ENCODE data around the gene LTO1.
A peak's percentile ranks its signal among the peaks of the same experiment; 100 is the strongest.

Gene LTO1, protein sequence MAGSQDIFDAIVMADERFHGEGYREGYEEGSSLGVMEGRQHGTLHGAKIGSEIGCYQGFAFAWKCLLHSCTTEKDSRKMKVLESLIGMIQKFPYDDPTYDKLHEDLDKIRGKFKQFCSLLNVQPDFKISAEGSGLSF
- total RNA-seq = 18.8 to 31.4 reads per million in 2 donors

DNA sequence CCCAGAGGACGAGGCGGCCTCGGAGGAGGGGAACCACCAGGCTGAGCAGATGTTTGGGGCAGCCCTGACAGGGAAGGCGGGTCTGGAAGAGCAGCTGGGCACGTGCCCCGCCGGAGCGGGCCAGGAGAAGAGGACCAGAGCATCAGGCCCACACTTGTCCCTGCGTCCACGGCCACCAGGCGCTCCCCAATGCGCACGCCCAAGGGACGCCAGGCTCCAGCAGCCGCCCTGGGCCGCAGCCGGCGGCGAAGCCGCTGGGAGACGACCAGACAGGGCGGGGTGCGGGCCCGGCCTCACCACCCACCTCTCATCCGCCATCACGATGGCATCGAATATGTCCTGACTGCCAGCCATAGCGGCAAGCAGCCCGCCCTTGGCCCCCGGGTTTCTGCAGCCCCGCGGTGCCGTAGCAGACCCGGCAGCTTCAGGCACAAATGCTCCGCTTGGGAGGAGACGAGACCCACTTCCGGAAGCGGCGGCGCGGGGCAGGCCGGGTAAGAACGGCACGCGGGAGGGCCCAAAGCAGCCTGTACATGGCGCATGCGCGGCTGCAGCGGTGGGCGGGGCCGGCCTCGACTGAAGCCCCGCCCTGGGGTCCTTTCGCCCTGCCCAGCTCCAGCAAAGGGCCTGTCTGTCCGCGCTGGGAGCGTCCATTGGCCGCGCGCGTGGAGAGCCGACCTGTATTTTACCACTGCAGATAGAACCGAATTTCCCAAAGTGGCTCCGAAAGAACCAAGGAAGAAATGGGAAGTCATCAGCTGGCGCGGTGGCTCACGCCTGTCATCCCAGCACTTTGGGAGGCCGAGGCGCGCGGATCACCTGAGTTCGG lies at the start of gene LTO1:
LTO1 (minus strand) TSS at position 468 of the 829 bp plus-strand sequence; CDS start at position 354, 114 bp downstream.
- DNase-seq = peak; percentile 94

DNA sequence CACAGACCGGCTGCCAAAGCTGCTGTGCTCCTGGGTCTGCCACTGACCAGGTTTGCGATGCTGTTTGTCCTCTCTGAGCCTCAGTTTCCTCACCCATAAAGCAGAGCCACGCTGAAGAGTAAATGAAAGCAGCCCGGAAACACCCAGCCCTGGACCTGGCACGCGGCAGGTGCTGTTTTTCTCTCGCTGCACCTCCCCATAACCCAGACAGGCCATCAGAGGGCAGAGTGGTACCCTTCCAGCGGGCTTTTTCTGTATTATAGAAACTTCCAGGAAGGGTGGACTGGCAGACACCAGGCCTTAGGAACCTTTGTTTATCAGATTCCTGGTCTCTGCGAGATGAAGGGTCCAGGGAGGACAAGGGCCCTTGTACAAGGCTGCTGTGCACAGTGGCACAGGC lies 46.6 kb upstream of the LTO1 start:
- DNase-seq = no peak

DNA sequence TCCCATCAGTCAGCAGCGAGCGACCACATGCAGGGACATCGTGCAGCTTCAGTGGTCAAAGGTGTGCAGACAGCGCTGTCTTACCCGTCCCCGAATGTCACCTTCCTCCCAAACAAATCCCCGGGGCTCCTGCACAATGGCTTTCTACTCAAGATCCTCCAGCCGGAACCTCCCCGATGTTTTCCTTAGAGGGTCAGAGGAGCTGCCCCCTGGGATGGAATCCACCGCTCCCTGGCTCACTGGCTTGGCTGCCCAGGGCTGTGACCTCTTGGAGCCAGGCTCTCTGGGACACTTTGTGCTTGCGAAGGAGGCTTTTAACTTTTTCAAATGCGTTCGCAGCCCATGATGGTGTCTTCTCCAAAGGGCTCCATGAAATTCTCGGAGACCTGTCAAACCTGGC lies 46.0 kb upstream of the LTO1 start:
- no peak for DNase-seq

DNA sequence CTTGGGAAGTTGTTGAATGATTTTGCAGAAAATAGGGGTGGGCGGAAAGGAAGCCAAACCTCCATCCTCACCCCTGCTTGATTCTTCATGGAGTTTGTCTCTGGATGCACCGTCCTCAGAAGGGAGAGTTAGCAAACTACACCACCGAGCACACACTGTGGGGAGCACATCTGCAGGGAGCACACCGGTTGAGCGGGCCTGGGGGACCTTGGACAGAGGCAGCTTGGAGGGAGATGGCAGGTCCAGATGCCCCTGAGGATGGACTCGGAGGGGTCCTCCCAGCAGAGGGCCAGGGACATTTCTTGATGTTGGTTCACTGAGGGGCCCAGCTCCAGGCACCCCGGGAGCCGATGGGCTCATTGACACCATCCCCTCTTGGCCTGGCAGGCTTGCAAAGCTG lies 43.8 kb upstream of the LTO1 start:
- DNase-seq = no peak

DNA sequence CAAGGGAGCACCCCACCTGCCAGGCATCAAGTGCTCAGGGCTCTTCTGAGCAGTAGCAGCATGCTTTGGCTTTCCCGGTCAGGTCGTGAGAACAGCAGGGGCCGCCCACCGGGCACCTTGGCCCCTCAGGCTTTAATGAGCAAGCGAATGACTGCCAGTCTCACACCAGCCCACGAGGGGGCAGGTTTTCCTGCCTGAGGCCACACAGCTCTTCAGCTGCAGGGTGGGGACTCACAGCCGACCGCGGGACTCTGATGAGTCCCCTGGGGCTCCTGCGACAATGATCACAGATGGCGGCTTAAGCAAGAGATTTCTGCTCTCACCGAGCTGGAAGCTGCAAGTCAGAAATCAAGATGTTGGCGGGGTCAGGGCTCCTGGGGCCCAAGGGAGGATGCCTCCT lies 43.0 kb upstream of the LTO1 start:
- DNase-seq = no peak

DNA sequence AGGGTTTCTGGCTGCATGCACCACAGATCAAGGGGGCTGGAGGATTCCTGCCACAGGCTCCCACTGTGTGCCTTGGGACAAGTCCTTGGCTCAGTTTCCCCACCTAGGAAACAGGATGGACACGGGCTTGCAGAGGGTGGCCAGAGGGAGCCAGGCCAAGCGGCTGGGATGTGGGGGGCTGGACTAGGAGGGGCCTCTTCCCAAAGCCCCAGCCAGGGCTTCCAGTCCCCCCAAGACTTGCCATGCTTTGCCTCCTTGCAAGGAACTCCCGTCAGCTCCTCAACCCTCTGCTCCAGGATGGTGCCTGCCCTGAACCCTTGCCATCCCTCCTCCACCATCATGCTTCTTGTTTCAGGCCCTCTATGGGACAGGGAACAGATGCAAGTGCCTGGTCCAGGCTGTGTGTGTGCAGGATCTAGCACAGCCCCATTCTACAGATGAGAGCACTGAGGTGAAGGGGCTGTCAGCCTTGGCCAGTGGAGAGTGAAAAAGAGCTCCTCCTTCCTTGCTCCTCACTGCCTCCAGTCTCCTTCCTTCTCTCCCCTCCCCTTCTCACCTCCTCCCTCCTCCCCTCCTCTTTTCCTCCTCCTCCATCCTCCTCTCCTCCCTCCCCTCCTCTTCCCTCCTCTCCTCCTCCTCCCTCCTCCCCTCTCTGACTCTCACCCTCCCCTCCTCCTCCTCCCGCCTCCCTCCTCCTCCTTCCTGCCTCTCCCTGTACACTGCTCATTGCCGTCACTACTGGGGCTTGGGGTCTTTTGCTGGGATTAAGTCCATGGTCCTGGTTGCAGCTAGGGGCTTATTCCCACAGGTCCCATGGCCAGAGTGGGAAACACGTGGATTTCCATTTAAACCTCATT lies 42.0 kb upstream of the LTO1 start:
- DNase-seq = no peak

DNA sequence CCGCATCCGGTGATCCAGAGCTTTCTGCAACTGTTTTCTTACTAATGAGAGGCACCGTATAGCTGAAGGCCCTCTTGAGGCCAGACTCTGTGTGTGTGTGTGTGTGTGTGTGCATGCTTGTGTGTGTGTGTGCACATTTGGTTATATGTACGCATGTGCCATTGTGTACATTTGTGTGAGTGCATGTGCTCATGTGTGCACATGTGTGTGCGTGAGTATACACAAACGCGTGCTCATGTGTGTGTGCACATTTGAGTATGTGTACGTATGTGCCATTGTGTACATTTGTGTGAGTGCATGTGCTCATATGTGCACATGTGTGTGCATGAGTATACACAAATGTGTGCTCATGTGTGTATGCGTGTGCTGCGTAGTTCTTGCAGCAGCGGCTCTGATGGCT lies 40.9 kb upstream of the LTO1 start:
- DNase-seq = no peak

DNA sequence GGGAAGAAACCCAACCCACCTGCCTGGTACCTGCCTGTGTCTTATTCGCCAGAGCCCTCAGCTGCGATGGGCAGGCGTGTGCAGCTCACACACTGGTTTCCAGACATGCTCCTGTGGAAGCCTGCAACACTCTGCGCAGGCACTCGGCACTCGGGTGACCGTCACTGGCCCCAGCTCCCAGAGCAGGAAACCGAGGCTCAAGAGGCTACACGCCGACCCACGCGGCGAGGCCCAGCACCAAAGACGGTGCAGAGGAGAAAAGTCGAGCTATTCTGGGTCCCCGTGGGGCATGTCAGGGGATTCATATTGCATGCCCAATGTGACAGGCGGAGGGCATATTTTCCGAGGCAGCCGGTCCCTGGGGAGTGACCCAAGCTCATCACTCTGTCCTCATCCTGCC lies 40.3 kb upstream of the LTO1 start:
- DNase-seq = no peak

DNA sequence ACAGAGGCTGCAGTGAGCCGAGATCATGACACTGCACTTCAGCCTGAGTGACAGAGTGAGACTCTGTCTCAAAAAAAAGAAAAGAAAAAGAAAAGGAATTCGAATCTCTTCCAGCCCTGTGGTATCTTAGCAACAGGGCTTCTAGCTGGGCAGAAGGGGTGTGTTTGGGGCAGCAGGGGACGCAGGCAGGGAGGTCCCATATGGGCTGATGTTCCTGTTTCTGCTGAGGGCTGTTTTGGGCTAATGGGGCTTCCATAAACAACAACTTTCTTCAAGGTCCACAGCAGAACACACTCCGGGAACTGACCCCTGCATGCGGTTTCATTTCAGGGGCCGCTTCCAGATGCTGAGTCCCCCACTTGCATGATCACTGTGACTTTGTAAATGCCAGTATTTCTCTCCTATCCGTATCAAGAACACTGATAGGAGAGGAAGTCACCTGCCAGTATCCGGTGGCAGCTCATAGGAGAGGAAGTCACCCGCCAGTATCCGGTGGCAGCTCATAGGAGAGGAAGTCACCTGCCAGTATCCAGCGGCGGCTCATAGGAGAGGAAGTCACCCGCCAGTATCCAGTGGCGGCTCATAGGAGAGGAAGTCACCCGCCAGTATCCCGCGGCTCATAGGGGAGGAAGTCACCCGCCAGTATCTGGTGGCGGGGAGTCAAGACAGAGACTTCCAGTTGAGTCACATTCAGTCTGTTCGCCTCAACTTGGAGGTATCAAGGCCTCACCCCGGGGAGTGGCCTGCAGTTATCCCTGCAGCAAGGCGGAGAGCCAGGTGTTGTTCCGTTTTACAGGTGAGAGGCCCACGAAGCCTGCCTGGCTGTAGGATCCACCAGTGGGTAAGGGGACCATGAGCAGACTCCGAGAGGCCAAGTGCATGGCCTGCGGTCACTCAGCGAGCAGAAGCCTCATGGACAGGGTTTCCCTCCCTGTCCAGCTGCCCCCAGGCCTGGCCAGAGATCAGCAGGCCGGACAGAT lies 37.0 kb upstream of the LTO1 start:
- no peak for DNase-seq

DNA sequence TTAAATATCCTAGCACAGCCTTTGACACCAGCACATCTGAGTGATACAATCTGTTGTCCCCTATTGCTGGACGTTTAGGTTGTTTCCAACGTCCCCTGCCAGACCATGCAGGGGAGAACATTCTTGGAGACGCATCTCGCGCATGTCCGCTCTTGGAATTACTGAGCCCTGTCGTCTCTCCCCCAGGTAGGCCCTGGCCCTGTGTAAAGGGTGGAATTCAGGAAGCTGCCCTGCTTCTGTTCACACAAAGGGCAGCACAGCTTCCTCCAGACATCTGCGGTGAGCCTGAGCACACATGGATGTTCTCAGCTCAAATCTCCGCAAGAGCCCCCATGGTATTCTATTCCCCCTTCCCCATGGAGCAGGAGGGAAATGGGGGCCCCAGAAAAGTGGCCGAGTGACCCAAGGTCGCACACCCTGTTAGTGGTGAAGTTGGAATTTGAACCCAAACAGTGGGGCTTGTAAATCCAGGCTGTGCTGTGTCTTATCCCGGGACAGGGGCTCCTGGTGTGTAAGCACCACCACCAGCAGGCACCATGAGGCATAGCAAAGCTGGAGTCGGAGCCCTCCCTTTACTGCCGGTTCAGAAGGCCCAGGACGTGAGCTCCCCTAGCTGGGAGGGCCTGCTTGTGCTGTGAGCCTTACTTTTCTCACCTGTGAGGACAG lies 33.7 kb upstream of the LTO1 start:
- no peak for DNase-seq

DNA sequence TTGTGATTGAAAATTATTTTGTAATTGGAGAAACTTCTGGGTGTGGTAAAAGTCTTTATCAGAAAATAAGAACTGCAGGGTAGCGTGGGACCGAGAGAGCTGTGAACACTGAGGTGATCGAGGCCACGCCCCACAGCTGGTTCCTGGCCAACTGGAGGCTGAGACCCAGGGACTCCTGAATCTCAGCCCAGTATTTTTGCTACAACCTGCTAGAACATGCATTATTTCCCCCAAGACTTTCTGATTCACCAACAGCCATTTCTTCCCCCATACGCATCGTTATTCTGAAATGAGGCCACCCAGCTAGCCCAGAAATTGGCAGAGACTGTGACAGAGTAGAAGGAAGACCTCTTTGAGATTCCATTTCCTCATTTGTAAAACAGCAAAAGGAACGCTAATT lies 32.0 kb upstream of the LTO1 start:
- DNase-seq = no peak

DNA sequence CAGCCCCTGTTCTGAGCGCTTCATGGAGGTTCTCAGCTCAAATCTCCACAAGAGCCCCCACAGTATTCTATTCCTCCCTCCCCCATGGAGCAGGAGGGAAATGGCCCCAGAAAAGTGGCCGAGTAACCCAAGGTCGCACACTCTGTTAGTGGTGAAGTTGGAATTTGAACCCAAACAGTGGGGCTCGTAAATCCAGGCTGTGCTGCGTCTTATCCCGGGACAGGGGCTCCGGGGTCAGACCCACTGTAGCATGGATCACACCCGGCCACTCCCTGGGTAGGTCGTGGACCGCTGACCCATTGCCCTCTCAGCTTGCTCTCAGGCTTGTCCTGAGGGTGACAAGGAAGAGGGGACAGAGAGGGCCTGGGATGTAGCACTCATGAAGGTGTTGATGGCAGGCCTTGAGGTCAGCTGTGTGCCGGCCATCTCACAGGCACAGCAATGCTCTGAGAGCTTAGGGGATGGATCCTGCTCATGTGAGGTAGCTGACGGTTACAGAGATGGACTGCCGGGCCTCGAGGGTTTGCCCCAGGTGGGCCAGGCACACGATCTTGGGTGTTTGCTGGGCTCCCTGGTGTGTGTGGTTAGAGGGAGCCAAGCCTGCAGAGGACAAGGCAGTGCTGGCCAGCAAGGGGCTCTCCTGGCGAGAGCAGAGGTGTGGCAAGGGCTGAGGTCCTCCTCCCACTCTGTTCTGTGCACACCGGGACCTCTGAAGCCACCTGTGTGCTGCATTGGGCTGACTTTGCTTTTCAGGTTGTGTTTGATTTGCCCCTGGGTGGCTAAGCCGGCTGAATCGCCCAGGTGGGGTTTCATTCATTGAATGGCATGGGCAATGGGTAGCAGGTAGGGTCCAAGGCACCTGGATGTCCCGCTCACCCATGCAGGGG lies 31.0 kb upstream of the LTO1 start:
- DNase-seq = no peak

DNA sequence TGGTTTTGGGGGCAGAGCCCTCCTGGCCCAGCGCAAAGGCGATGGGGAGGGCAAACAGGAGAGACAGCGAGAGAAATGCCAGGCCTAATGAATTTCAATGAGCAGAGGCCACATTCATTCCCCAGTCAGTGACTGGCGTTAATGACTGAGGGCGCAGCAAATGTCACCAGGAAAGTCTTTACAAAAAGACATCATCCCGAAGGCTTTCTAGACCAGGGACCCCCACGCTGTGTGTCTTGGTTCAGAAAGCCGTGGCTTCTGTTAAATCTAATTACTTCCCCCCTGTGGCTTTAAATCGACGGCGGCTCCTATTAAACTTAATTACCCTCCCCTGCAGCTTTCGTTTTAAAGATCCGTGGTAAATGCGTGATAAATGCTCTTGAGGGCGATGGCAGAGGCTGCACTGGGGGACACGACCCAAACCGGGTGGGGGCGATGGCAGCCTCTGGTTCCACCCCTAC lies 30.2 kb upstream of the LTO1 start:
- no peak for DNase-seq

DNA sequence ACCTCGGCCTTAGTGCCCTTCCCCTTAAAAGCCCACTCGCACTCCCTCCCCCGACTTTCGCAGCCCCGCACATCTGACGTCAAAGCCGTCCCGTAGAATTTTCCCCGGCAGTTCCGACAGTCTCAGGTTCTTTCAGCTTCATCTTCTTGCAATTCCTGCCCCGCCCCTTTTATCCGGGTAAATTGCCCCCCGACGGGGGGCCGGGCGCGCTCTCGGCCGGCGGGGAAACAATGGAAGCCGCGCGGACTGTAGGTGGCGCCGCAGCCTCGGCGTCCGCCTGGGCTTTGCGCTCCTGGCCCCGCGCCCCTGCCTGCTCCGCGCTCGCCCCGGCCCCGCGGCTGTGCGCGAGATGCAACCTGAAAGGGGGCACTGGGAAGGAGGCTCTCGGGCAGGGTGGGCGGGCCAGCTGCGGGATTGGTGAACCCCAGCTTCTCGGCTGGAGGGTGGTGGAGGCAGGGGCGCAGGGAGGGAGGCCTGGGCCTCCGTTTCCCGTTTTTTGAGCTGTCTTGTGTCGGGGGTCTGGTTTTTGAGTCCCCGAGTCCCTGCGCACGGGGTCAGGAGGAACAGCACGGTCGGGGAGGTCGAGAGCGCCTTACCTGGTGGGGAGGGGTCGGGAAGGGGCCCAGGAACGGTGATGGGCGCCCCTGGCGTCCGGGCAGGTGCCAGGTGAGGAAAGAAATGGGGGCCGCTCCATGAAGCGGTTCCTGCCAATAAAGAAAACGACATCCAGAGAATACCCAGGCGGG lies 29.5 kb upstream of the LTO1 start:
- no peak for DNase-seq

DNA sequence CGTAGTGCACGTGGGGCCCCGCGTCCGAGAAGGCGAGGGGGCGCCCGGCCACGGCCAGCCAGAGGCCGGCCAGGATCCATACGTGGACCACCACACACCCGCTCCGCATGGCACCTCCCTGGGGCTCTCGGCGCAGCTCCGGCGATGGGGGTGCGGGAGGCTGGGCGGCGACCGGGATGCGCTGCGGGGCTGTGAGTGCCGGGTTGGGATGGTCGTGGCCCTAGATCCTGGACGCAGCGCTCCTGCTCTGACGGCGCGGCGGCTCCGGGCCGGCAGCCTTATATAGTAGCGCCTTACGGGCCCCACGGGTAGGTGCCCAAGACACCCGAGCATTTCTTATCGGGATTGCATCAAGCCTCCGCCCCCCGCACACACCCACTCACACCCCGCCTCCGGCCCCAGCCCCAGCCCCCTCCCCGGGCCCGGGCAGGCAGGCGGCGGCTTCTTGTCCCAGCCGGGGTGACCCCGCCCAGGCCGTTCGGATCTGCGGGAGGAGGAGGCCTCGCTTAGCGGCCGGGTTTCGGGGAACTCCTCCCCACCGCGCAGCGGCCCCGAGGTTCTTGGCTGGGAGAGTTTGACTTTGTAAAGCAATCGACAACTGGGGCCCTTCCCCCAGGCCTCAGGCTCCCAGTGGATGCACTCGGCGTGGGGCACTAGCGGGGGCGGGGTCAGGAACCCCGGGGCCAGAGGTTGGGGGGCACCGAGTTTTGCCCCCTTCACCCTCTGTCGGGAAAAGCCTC lies 28.8 kb upstream of the LTO1 start, which contains the start of gene FGF19:
FGF19 (minus strand) TSS at position 255 of the 740 bp plus-strand sequence; CDS start at position 109, 146 bp downstream.
- DNase-seq = no peak

DNA sequence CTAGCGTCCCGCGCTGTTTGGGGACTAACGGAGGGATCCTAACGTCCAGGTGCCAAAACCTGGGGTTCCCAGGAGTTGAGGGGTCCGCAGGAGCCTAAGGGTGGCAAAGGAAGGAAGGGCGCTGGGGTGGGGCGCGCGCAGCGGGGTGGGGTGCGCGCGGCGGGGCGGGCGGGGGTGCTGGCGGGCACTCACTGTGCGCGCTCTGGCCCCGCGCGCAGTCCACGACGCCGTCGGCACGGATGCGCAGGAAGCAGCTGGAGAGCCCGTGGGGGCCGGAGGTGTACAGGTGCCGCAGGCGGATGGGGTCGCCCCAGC lies 28.3 kb upstream of the LTO1 start:
- no peak for DNase-seq

DNA sequence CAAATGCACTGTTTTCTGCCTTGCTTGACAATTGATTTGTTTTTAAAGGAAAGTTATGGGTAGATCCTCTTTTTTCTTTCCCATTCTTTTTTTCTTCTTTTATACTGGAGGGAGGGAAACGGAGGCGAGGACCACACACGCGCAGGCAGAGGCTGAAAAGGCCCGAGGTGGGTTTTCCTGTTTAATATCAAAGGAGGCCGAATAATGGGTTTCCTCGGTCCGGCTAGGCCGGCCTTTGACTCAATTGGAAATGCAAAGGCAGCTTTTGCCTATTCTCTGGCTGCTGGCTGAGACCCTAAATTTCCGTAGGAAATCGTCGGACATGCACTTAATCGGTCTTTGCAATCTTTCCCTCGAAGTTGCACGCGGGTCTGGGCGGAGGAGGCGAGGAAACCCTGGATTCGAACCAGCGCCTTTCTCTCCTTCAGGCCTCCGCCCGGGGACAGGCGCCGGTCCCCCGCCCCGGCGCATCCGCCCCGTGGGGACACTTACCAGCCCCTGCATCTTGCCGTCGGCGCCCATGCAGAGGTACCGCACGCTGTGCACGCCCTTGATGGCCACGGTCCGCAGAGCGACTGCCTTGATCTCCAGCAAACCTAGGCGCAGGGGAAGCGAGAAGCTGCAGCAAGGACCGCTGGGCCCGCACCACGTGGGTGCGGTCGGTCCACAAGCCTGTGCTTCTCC lies 27.8 kb upstream of the LTO1 start:
- no peak for DNase-seq

DNA sequence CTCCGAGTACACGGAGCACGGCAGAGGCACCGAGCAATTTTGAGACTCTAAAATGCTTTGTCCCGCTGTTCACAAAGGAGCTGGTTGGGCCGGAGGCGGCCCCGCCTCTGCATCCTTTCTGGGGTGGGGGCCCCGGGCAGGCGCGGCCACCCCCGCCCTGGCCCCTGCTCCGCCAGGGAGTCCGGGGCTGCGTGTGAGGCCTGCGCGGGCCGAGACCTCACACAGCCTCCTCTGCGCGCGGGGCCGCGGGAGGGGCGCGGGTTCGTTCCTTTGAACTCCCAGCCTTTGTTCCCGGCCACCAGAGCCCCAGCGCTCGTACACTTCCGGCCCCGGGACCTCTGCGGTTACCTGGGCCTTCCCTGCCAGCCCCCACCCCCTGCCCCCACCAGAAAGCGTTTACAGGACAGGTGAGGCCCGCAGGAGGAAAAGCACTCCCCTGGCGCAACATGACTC lies 27.1 kb upstream of the LTO1 start:
- no peak for DNase-seq

Data from T-helper 9 cell (primary cell).